Endometrial microvascular endothelial cells (primary cell): ENCODE measurements around the gene GPBP1. TPM values are rescaled to one million over a fixed set of nuclear protein-coding genes. Genes with fewer than 3 reads are reported as not detected.
"Not testable (repeated sequence)": the region's sequence is repeated elsewhere in the genome, so short reads cannot be mapped to it uniquely, and the experiment has no call there.

Experiments
- in situ Hi-C: cut with HindIII; loops from 2 replicates; pipeline ENCODE4 v1.10.0; 2017; ENCODE audit warnings: low sequenced_read_pairs, low pct_unique_long_range_greater_than_20kb; ENCODE audit errors: inconsistent ontology term
- total RNA-seq: library from RNA; depleted of rRNA; stranded (reverse); fragments of >200 nt; gene quantifications from one replicate; pipeline ENCODE4 v1.2.3, GENCODE V29; 2015; ENCODE audit errors: inconsistent ontology term

GPBP1 gene
- total RNA-seq, 1 donor from 2014 or later: 37.4 TPM

- in situ Hi-C loops: no loop called here
Observed at GRCh38 chr5:57249265-57249874, 75.5 kb downstream of the GPBP1 start.

DNA sequence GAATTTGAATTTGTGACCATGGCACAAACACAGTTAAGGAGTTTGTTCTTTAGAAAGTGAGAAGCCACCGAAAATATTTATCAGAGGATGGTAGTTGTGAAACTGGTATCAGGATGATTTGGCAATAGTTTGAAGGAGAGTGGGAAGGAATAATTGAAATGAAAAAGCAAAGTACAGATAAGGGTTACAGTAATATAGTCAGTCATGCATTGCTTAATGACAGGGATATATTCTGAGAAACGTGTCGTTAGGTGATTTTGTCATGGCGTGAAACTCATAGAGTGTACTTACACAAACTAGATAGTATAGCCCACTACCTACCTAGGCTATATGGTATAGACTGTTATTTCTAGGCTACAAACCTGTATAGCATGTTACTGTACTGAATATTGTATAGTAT, 84.2 kb downstream of the GPBP1 start:
- in situ Hi-C loops: loop anchor here (25.0 kb wide), 1 partner anchor 346 kb away; the partner anchor contains the start of gene SETD9

DNA sequence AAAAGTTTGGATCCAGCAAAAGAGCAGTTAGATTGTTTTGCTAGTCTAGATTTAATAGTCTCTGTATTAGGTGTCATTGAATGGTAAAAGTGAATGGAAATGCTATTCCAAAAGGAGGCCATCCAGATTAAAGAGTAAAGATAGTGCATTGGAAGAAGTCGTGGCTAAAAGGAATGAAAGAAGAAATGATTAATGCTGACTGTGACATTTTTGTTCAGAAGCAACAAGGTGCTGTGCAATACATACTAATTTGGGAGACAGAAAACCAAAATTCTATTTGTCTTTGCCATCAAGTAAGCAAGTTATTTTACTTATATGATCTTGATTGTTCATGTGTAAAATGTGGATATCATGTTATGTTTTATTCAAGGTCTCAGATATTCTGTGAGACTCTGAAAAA, 85.1 kb downstream of the GPBP1 start:
- in situ Hi-C loops: loop anchor here (25.0 kb wide), 1 partner anchor 347 kb away; the partner anchor contains the start of gene SETD9

- in situ Hi-C loops: loop anchor here (25.0 kb wide), 1 partner anchor 347 kb away; the partner anchor contains the start of gene SETD9
Observed at GRCh38 chr5:57259704-57260103, 85.8 kb downstream of the GPBP1 start.

GRCh38 chr5:57262541-57262940, 88.7 kb downstream of the GPBP1 start:
- in situ Hi-C loops: loop anchor here (25.0 kb wide), 1 partner anchor 350 kb away; the partner anchor contains the start of gene SETD9

- in situ Hi-C loops: loop anchor here (25.0 kb wide), 1 partner anchor 356 kb away; the partner anchor contains the start of gene SETD9
Observed at GRCh38 chr5:57267805-57268204, 93.9 kb downstream of the GPBP1 start.

DNA sequence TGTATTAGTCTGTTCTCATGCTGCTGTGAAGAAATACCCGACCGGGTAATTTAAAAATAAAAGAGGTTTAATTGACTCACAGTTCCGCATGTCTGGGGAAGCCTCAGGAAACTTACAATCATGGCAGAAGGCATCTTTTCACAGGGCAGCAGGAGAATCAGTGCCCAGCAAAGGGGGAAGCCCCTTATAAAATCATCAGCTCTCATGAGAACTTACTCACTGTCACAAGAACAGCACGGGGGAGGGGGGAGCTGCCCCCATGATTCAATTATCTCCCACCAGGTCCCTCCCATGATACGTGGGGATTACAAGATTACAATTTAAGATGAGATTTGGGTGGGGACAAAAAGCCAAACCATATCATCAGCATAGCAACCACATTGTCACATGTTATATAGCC, 102.5 kb downstream of the GPBP1 start:
- in situ Hi-C loops: no loop called here

- in situ Hi-C loops: no loop called here
Observed at GRCh38 chr5:57277085-57277484, 103.2 kb downstream of the GPBP1 start.

DNA sequence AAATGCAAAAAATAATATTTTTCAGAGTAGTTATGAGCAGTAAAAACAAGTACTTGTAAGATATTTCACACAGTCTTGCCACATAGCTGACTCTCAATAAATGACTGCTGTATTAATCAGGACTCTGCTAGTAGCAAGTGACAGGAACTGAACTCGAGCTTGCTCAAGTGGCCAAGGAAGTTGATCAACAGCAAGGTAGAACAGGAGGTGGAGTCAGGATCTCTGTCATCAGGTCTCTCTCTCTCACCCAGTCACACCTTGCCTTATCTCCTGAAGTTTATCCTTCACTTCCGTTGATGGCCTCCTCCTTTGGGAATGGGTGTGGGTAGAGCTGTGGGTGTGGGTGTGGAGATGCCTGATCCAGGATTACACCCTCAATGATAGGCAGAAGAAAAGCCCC, 107.0 kb downstream of the GPBP1 start:
- in situ Hi-C loops: no loop called here

- in situ Hi-C loops: not testable (repeated sequence)
Observed at GRCh38 chr5:57285084-57285483, 111.2 kb downstream of the GPBP1 start.

GRCh38 chr5:57291894-57292293, 118.0 kb downstream of the GPBP1 start:
- in situ Hi-C loops: no loop called here

DNA sequence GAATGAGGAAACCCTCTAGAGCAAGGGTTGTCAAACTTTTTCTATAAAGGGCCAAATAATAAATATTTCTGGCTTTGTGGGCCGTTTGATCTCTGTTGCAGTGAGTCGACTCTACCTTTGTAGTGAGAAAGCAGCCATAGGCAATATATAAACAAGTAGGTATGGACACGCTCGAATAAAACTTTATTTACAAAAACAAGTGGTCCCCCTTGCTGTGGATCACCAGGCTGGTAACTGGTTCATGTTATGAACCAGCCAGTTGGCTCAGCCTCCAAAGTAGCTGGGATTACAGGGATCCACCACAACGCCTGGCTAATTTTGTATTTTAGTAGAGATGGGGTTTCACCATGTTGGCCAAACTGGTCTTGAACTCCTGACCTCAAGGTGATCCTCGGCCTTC, 118.5 kb downstream of the GPBP1 start:
- in situ Hi-C loops: no loop called here

- in situ Hi-C loops: no loop called here
Observed at GRCh38 chr5:57298295-57298984, 124.6 kb downstream of the GPBP1 start.

- in situ Hi-C loops: no loop called here
Observed at GRCh38 chr5:57298985-57299491, 125.2 kb downstream of the GPBP1 start.

DNA sequence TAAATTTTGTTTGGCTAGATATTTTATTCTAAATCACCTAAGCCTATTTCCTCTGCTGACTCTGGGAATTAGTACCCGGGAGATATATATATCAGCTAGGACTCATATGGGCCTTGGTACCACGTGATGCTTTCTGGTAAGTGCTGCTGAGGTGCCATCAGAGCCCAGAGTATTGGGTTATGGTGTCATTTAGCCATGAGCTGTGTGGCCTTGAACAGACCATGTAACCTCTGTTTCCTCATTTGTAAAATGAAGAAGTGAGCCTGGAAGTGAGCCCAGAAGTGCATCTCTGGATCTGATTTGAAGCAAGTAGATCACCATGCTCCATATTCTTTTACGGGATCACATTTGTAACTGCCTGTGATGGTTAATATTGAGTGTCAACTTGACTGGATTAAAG, 126.1 kb downstream of the GPBP1 start:
- in situ Hi-C loops: no loop called here

DNA sequence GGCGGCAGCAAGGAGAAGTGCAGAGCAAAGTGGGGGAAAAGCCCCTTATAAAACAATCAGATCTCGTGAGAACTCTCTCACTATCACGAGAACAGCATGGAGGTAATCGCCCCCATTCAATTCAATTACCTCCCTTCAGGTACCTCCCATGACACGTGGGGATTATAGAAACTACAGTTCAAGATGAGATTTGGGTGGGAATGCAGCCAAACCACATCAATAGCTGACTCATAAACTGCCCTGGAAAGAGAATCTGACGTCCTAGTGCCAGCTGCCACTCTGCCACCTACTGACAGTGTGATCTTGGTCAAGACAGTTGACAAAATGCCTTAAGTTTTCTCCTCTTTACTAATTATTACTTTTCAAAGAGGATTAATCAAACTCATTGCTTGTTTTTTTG, 128.3 kb downstream of the GPBP1 start:
- in situ Hi-C loops: no loop called here

GRCh38 chr5:57302643-57303042, 128.8 kb downstream of the GPBP1 start:
- in situ Hi-C loops: no loop called here

DNA sequence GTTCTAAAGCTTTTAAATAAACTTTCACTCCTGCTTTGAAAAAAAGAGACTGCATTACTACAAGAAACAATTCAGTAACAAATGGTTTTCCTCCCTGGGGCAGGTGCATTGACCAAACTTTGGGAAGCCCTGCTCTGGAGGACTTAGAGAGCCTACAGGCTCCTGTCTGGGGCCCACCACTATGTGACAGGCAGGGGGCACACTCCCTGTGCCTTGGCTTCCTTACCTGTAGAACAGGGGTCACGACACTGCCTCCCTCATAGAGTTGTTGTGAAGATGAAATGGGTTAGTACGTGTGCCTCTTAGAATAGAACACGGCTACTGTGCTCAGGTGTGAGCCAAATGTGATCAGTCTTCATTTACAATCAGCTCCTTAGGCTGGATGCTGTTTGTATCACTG, 130.1 kb downstream of the GPBP1 start:
- in situ Hi-C loops: no loop called here

- in situ Hi-C loops: no loop called here
Observed at GRCh38 chr5:57304931-57305330, 131.1 kb downstream of the GPBP1 start.

DNA sequence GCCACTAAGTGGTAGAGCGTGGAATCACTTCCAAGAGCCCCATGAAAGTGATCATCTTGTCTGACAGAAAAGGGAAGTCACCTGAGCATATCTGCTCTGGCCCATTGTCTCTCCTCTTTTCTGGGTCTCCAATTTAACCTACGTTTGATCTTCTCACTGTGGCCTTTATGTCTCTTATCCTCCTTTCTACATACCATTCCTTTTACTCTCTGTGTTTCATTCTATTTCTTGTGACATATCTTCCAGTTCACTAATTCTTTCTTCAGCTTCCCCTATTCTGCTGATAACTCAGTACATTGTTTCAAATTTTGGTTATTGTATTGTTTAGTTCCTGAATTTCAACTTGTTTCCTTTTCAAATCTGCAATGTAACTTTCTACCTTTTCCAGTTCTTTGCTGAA, 132.5 kb downstream of the GPBP1 start:
- in situ Hi-C loops: no loop called here
